ENCODE measurements around the gene PIP4P1. TPM values are rescaled to one million over a fixed set of nuclear protein-coding genes. Genes with fewer than 3 reads are reported as not detected.
"Not testable (repeated sequence)": the region's sequence is repeated elsewhere in the genome, so short reads cannot be mapped to it uniquely, and the experiment has no call there.

The PIP4P1 gene
- total RNA-seq (10 to 100 TPM; 77.8 to 78.1 TPM), polyA plus RNA-seq (10 to 100 TPM; 32.4 to 44.3 TPM)

DNA sequence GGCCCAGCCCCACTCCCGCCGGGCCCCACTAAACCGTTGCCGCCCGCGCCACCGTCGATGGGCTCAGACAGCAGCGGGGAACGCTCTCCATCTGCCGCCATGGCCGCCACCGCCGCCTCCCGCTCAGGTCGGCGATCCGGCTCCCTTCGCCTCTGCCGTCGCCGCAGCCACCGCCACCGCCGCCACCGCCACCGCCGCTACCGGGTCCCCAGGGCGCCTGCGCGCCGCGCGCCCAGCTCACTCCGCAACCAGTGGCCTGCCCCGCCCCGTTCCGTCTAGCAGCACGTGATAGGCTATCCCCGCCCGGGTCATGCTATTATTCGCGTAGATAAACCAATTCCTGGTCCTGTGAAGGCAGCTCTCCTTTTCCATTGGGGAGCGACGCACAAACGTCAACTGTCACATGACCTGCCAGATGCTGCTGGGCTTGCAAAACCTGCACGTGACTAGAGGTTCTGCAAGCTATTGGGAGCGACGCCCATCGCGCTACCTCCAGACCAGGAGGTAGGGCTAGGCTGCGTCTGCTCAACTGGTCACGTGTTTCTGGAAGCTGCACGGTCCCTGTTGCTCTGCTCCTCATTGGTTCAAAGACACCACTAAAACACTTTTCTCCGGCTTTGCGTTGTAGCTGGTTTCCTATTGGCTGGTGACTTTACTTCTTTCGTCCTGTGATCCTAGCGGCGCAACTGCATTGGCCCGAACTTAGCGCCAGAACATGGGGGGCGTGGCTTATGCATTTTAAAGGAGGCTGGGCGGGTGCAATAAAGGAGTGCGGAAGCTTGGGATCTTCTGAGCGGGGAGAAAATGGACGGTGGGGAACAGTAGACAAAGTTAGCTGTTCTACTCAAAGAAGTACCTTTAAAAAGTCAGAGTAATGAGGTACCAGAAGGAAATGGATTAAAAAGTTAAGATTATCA lies at the start of gene PIP4P1:
PIP4P1 (minus strand) TSS at position 210 of the 917 bp plus-strand sequence; CDS start at position 101, 109 bp downstream.
- H3K4me3 ChIP-seq (ENCODE audit: low read length in 2 of 2) = peak within 1 kb of the TSS; percentile 64 to 76
- CTCF ChIA-PET (ENCODE audit: partially characterized antibody) = interaction anchor here (0.8 to 3.2 kb wide), 13 partner anchors 8 to 554 kb away, joined by 3 to 19 read pairs (median 5); partner anchors contain the start of genes PARP2, PNP and TEP1
- peak within 1 kb of the TSS; percentile 92 to 99 (median 97) for H3K27ac Mint-ChIP-seq

DNA sequence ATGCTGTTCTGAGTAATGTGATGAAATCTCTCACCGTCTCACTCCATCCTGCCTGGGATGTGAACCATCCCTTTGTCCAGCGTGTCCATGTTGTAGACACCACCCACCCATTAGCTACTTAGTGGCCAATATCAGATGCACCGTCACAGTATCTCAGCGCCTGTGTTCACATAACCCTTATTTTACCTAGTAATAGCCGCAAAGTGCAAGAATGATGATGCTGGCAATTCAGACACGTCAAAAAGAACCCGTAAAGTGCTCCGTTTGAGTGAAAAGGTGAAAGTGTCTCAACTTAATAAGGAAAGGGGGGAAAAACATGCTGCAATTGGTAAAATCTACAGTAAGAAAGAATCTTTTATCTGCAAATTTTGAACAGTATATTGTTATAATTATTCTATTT lies 47.1 kb upstream of the PIP4P1 start:
- H3K27ac ChIP-seq (ENCODE audit: low read depth, low read length) = no peak overlapping the region
- DNase-seq = no peak
- no peaks in the 10 kb centered on the region for H3K9me3 ChIP-seq (ENCODE audit: control insufficient read depth in 1 of 2, low read length in 2 of 2)
- H3K4me1 ChIP-seq (ENCODE audit: insufficient read depth, low read length) = no peaks in the 10 kb centered on the region
- intact Hi-C loops (cut with micrococcal nuclease) = no loop called here
- H3K36me3 Mint-ChIP-seq = no peaks in the 10 kb centered on the region
- H3K4me3 ChIP-seq (ENCODE audit: low read length in 2 of 2) = no peak overlapping the region
- CTCF ChIA-PET (ENCODE audit: partially characterized antibody) = interaction anchor here (1.3 kb wide), 1 partner anchor 93 kb away, joined by 3 read pairs; no protein-coding TSS in a partner anchor
- H3K36me3 ChIP-seq (ENCODE audit: insufficient read depth, low read length) = no peaks in the 10 kb centered on the region
- H3K27ac Mint-ChIP-seq = peak overlapping the region in 1 of 7 donors; percentile 18
- no peak overlapping the region for H3K4me3 Mint-ChIP-seq
- POLR2A ChIA-PET (ENCODE audit: partially characterized antibody) = no interaction called here
- peaks cover 0 to 1% of the 10 kb centered on the region in 2 donors for H3K27me3 Mint-ChIP-seq
- H3K4me1 Mint-ChIP-seq = peaks cover 0 to 9% (median 6%) of the 10 kb centered on the region in 4 donors
- H3K27me3 ChIP-seq (ENCODE audit: insufficient read depth, low read length) = no peaks in the 10 kb centered on the region
- H3K9me3 Mint-ChIP-seq = peaks cover 0 to 2% (median 0%) of the 10 kb centered on the region in 8 donors

More for the DNA sequence above, at the start of gene PIP4P1:
- Mint-ChIP-seq H3K9me3 (no peaks in the 10 kb centered on the region), H3K4me1 (peaks cover 19 to 35% (median 23%) of the 10 kb centered on the region in 4 donors), H3K36me3 (peaks cover 24 to 37% of the 10 kb centered on the region in 2 donors), H3K4me3 (peak within 1 kb of the TSS; percentile 89 to 96 (median 92)), H3K27me3 (no peaks in the 10 kb centered on the region)
- peaks cover 39% of the 10 kb centered on the region for H3K36me3 ChIP-seq (ENCODE audit: insufficient read depth, low read length)
- peaks cover 38% of the 10 kb centered on the region for H3K4me1 ChIP-seq (ENCODE audit: insufficient read depth, low read length)
- no peaks in the 10 kb centered on the region for H3K27me3 ChIP-seq (ENCODE audit: insufficient read depth, low read length)
- H3K9me3 ChIP-seq (ENCODE audit: control insufficient read depth in 1 of 2, low read length in 2 of 2) = no peaks in the 10 kb centered on the region
- intact Hi-C loops (cut with micrococcal nuclease) = loop anchor here (1.0 to 10.0 kb wide), 8 partner anchors 8 to 803 kb away; partner anchors contain the start of genes CCNB1IP1, HNRNPC, PARP2 and PNP
- peak within 1 kb of the TSS; percentile 86 for H3K27ac ChIP-seq (ENCODE audit: low read depth, low read length)
- POLR2A ChIA-PET (ENCODE audit: partially characterized antibody) = interaction anchor here (1.0 to 5.6 kb wide), 18 partner anchors 8 to 642 kb away, joined by 3 to 119 read pairs (median 6); partner anchors contain the start of genes CCNB1IP1, PARP2, PNP and RNASE4
- peak; percentile 98 to 100 (median 99) for DNase-seq

DNA sequence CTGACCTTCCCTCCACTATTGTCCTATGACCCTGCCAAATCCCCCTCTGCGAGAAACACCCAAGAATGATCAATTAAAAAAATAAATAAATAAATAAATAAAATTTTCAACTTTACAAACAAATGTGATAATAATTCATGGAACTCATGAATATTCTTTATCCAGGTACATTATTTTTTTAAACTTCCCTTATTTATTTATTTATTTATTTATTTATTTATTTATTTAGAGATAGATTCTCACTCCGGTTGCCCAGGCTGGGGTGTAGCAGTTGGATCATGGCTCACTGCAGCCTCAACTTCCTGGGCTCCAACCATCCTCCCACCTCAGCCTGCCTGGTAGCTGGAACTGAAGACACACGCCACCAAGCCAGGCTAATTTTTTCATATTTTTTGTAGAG lies 46.3 kb upstream of the PIP4P1 start:
- H3K27ac Mint-ChIP-seq = not testable (repeated sequence)

DNA sequence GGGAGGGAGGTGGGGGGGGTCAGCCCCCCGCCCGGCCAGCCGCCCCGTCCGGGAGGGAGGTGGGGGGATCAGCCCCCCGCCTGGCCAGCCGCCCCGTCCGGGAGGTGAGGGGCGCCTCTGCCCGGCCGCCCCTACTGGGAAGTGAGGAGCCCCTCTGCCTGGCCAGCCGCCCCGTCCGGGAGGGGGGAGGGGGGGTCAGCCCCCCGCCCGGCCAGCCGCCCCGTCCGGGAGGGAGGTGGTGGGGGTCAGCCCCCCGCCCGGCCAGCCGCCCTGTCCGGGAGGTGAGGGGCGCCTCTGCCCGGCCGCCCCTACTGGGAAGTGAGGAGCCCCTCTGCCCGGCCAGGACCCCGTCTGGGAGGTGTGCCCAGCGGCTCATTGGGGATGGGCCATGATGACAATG lies 45.5 kb upstream of the PIP4P1 start:
- H3K4me3 ChIP-seq (ENCODE audit: low read length in 2 of 2); H3K27ac ChIP-seq (ENCODE audit: low read depth, low read length); H3K27ac Mint-ChIP-seq; DNase-seq; intact Hi-C loops (cut with micrococcal nuclease); H3K27me3 ChIP-seq (ENCODE audit: insufficient read depth, low read length); H3K36me3 ChIP-seq (ENCODE audit: insufficient read depth, low read length); H3K4me1 Mint-ChIP-seq; H3K9me3 Mint-ChIP-seq; H3K9me3 ChIP-seq (ENCODE audit: control insufficient read depth in 1 of 2, low read length in 2 of 2); CTCF ChIA-PET (ENCODE audit: partially characterized antibody); H3K27me3 Mint-ChIP-seq; H3K36me3 Mint-ChIP-seq; H3K4me3 Mint-ChIP-seq; POLR2A ChIA-PET (ENCODE audit: partially characterized antibody); H3K4me1 ChIP-seq (ENCODE audit: insufficient read depth, low read length): not testable (repeated sequence)

More for the DNA sequence above, 46.3 kb upstream of the PIP4P1 start:
- H3K27me3 Mint-ChIP-seq; H3K4me3 ChIP-seq (ENCODE audit: low read length in 2 of 2); H3K27me3 ChIP-seq (ENCODE audit: insufficient read depth, low read length); DNase-seq; CTCF ChIA-PET (ENCODE audit: partially characterized antibody); H3K4me1 ChIP-seq (ENCODE audit: insufficient read depth, low read length); H3K36me3 Mint-ChIP-seq; H3K4me3 Mint-ChIP-seq; H3K27ac ChIP-seq (ENCODE audit: low read depth, low read length); intact Hi-C loops (cut with micrococcal nuclease); POLR2A ChIA-PET (ENCODE audit: partially characterized antibody); H3K9me3 Mint-ChIP-seq; H3K36me3 ChIP-seq (ENCODE audit: insufficient read depth, low read length); H3K4me1 Mint-ChIP-seq; H3K9me3 ChIP-seq (ENCODE audit: control insufficient read depth in 1 of 2, low read length in 2 of 2): not testable (repeated sequence)

DNA sequence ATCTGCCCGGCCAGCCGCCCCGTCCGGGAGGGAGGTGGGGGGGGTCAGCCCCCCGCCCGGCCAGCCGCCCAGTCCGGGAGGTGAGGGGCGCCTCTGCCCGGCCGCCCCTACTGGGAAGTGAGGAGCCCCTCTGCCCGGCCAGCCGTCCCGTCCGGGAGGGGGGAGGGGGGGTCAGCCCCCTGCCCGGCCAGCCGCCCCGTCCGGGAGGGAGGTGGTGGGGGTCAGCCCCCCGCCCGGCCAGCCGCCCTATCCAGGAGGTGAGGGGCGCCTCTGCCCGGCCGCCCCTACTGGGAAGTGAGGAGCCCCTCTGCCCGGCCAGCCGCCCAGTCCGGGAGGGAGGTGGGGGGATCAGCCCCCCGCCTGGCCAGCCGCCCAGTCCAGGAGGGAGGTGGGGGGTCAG lies 45.0 kb upstream of the PIP4P1 start:
- H3K4me3 ChIP-seq (ENCODE audit: low read length in 2 of 2); H3K27me3 Mint-ChIP-seq; H3K9me3 Mint-ChIP-seq; H3K36me3 Mint-ChIP-seq; H3K4me3 Mint-ChIP-seq; DNase-seq; intact Hi-C loops (cut with micrococcal nuclease); H3K4me1 Mint-ChIP-seq; H3K36me3 ChIP-seq (ENCODE audit: insufficient read depth, low read length); CTCF ChIA-PET (ENCODE audit: partially characterized antibody); H3K27ac Mint-ChIP-seq; POLR2A ChIA-PET (ENCODE audit: partially characterized antibody); H3K27me3 ChIP-seq (ENCODE audit: insufficient read depth, low read length); H3K27ac ChIP-seq (ENCODE audit: low read depth, low read length); H3K4me1 ChIP-seq (ENCODE audit: insufficient read depth, low read length); H3K9me3 ChIP-seq (ENCODE audit: control insufficient read depth in 1 of 2, low read length in 2 of 2): not testable (repeated sequence)

DNA sequence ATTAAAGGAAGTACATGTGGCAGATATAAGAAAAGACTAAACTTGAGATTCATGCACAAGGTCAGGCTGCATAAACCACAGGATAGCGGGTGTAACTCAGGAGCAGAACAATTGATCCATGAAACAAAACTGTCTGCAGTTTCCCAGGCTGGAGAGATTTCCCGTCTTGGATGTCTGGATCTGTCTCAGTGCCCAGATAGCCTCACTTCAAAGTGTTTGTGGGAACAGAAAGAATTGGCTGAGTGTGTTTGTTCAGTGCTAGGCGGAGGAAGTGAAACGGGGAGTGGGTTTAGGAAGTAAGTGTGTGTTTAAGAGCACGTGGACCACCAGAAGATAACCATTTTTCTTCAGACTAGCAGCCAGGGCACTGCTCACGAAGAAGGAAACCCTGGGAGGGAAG lies 42.7 kb upstream of the PIP4P1 start:
- peaks cover 0 to 2% (median 0%) of the 10 kb centered on the region in 8 donors for H3K9me3 Mint-ChIP-seq
- Histone ChIP-seq H3K27me3 (ENCODE audit: insufficient read depth, low read length) (no peaks in the 10 kb centered on the region), H3K36me3 (ENCODE audit: insufficient read depth, low read length) (no peaks in the 10 kb centered on the region), H3K27ac (ENCODE audit: low read depth, low read length) (no peak overlapping the region), H3K9me3 (ENCODE audit: control insufficient read depth in 1 of 2, low read length in 2 of 2) (no peaks in the 10 kb centered on the region), H3K4me1 (ENCODE audit: insufficient read depth, low read length) (no peaks in the 10 kb centered on the region), H3K4me3 (ENCODE audit: low read length in 2 of 2) (no peak overlapping the region)
- peaks cover 0 to 10% (median 6%) of the 10 kb centered on the region in 4 donors for H3K4me1 Mint-ChIP-seq
- H3K4me3 Mint-ChIP-seq = no peak overlapping the region
- peak overlapping the region in 1 of 7 donors; percentile 6 for H3K27ac Mint-ChIP-seq
- H3K27me3 Mint-ChIP-seq = no peaks in the 10 kb centered on the region
- H3K36me3 Mint-ChIP-seq = no peaks in the 10 kb centered on the region
- ChIA-PET POLR2A (ENCODE audit: partially characterized antibody) (no interaction called here), CTCF (ENCODE audit: partially characterized antibody) (interaction anchor here (0.5 kb wide), 1 partner anchor 10 kb away, joined by 3 read pairs; no protein-coding TSS in a partner anchor)
- intact Hi-C loops (cut with micrococcal nuclease) = no loop called here
- DNase-seq = no peak

DNA sequence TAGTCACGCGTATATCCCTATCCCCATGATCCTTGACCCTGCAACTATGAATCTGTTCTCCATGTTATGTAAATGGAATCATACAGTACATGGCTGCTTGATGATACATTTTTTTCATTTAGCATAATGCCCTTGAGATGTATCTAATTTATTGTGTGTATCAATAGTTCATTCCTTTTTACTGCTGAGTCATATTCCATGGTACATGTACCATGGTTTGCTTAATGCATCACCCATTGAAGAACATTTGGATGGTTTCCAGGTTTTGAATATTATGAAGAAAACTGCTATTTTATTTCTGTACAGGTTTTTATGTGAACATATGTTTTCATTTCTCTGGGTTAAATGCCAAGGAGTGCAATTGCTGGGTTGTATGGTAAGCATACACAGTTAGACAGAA lies 40.1 kb upstream of the PIP4P1 start:
- H3K9me3 ChIP-seq (ENCODE audit: control insufficient read depth in 1 of 2, low read length in 2 of 2) = no peaks in the 10 kb centered on the region
- no peaks in the 10 kb centered on the region for H3K27me3 ChIP-seq (ENCODE audit: insufficient read depth, low read length)
- no peaks in the 10 kb centered on the region for H3K4me1 ChIP-seq (ENCODE audit: insufficient read depth, low read length)
- no peaks in the 10 kb centered on the region for H3K36me3 ChIP-seq (ENCODE audit: insufficient read depth, low read length)
- no peak for DNase-seq
- no peak overlapping the region for H3K27ac Mint-ChIP-seq
- no peaks in the 10 kb centered on the region for H3K27me3 Mint-ChIP-seq
- H3K4me3 Mint-ChIP-seq = no peak overlapping the region
- intact Hi-C loops (cut with micrococcal nuclease) = no loop called here
- POLR2A ChIA-PET (ENCODE audit: partially characterized antibody) = no interaction called here
- CTCF ChIA-PET (ENCODE audit: partially characterized antibody) = no interaction called here
- H3K4me1 Mint-ChIP-seq = peaks cover 0 to 8% (median 6%) of the 10 kb centered on the region in 4 donors
- H3K27ac ChIP-seq (ENCODE audit: low read depth, low read length) = no peak overlapping the region
- H3K9me3 Mint-ChIP-seq = peaks cover 0 to 2% (median 0%) of the 10 kb centered on the region in 8 donors
- H3K36me3 Mint-ChIP-seq = no peaks in the 10 kb centered on the region
- H3K4me3 ChIP-seq (ENCODE audit: low read length in 2 of 2) = no peak overlapping the region
